Spinal cord (tissue), 10 donors: ENCODE results near the gene LAMC1. TPM values are rescaled to one million over a fixed set of nuclear protein-coding genes. Genes with fewer than 3 reads are reported as not detected.

Experiments used
- DNase-seq, 6 donors: peaks; one replicate each; pipeline versions ENCODE4 v3.0.0 to v3.0.0-alpha.2; 2013 to 2015; ENCODE audit warnings: low spot score in 6 of 6, low read depth in 4 of 6
- H3K27ac ChIP-seq: one replicate; pipeline ENCODE4 v1.5.1; 2013; ENCODE audit warnings: low read depth, low read length, control low read depth
- H3K27me3 ChIP-seq: one replicate; pipeline ENCODE4 v1.6.1; 2013; ENCODE audit warnings: low read length; ENCODE audit not compliant: control insufficient read depth, insufficient read depth
- H3K36me3 ChIP-seq: one replicate; pipeline ENCODE4 v1.6.1; 2013; ENCODE audit warnings: low read length; ENCODE audit not compliant: control insufficient read depth, insufficient read depth
- H3K4me1 ChIP-seq: one replicate; pipeline ENCODE4 v1.6.1; 2013; ENCODE audit warnings: low read length; ENCODE audit not compliant: control insufficient read depth, insufficient read depth
- H3K4me3 ChIP-seq: one replicate; pipeline ENCODE4 v1.5.1; 2013; ENCODE audit warnings: low read depth, low read length, control low read depth
- H3K9me3 ChIP-seq: one replicate; pipeline ENCODE4 v1.6.1; 2013; ENCODE audit warnings: low read length; ENCODE audit not compliant: control insufficient read depth, insufficient read depth
- WGBS: methylation state at CpG from one replicate; pipeline ENCODE4 v1.1.5; 2013; ENCODE audit warnings: missing lambda C conversion rate; ENCODE audit not compliant: insufficient coverage; 5-methylcytosine and 5-hydroxymethylcytosine counted together
- polyA plus RNA-seq, 2 donors: library from polyadenylated mRNA; unstranded; fragments of 120-200 nt; gene quantifications; one replicate each; pipeline ENCODE4 v1.2.1, GENCODE V29; 2013; ENCODE audit not compliant: insufficient read length in 2 of 2
- total RNA-seq, 2 donors: library from RNA; depleted of rRNA in 1 of 2; stranded (reverse); fragments of 120-200 nt in 1 of 2; fragments of >200 nt in 1 of 2; gene quantifications; one replicate each; pipeline versions ENCODE4 v1.2.3 to v1.2.4, GENCODE V29; 2013 to 2014
- donor health status: healthy.

Gene LAMC1
- total and polyA plus RNA-seq, 4 donors = 47.5 to 174 (median 120) TPM

- no peak for DNase-seq
- Histone ChIP-seq H3K9me3 (no peaks in the 10 kb centered on the region), H3K27me3 (no peaks in the 10 kb centered on the region), H3K36me3 (no peaks in the 10 kb centered on the region), H3K4me1 (peaks cover 6% of the 10 kb centered on the region), H3K27ac (no peak overlapping the region), H3K4me3 (no peak overlapping the region)
These were observed 50.1 kb downstream of the LAMC1 start for GRCh38 chr1:183073320-183073719.

GRCh38 chr1:183074215-183074614 is 51.0 kb downstream of the LAMC1 start:
- Histone ChIP-seq H3K36me3 (no peaks in the 10 kb centered on the region), H3K27me3 (no peaks in the 10 kb centered on the region), H3K4me3 (no peak overlapping the region), H3K4me1 (peaks cover 6% of the 10 kb centered on the region), H3K9me3 (no peaks in the 10 kb centered on the region), H3K27ac (no peak overlapping the region)
- WGBS = 80% methylated on average over 1 of the region's 2 CpGs
- DNase-seq = no peak

DNA sequence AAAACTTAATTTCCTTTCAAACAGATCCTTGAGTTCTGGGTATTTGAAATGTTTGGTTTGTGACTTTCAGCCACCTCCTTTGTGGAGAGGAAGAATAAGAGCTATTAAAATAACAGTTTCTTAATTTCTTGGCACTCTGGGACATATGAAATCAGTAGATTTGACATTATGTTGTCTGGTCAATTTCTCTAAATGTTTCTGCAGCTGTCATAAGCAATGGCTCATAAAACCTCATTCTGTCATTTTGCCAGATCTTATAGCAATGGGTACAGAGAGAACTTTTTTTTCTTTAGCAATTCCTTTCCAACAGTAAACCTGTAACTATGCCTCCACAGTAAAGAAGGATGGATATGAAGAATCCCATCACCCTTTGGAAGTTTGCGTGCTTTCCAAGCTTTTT is 52.6 kb downstream of the LAMC1 start:
- Histone ChIP-seq H3K9me3 (no peaks in the 10 kb centered on the region), H3K4me3 (no peak overlapping the region), H3K27ac (no peak overlapping the region), H3K36me3 (no peaks in the 10 kb centered on the region), H3K4me1 (peaks cover 6% of the 10 kb centered on the region), H3K27me3 (no peaks in the 10 kb centered on the region)
- no CpG with 5 or more reads among the region's 1 CpG for WGBS
- peak in 1 of 6 donors; percentile 9 for DNase-seq

DNA sequence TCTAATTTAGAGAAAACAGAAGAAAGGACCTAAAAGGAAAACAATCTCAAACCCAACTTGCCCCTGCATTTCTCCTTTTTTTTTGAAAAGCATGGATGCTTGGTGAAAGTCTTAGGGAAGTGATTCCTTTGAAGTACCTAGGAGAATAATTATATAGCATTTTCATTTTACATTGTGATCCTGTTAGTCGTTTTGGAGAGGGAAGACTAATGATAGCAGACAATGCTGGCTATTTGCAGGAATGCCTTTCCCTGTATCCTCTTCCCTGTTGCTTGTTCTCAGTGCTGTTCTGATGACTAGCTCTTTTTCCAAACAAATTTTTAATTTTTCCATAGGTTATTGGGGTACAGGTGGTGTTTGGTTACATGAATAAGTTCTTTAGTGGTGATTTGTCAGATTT is 53.9 kb downstream of the LAMC1 start:
- DNase-seq = no peak
- H3K27ac ChIP-seq = no peak overlapping the region
- no peaks in the 10 kb centered on the region for H3K36me3 ChIP-seq
- H3K4me1 ChIP-seq = peaks cover 6% of the 10 kb centered on the region
- no peaks in the 10 kb centered on the region for H3K9me3 ChIP-seq
- H3K4me3 ChIP-seq = no peak overlapping the region
- H3K27me3 ChIP-seq = no peaks in the 10 kb centered on the region
- no CpG with 5 or more reads among the region's 1 CpG for WGBS

GRCh38 chr1:183079712-183080388 is 56.6 kb downstream of the LAMC1 start:
- Histone ChIP-seq H3K36me3 (no peaks in the 10 kb centered on the region), H3K27ac (no peak overlapping the region), H3K9me3 (no peaks in the 10 kb centered on the region), H3K27me3 (no peaks in the 10 kb centered on the region), H3K4me3 (no peak overlapping the region), H3K4me1 (peaks cover 2% of the 10 kb centered on the region)
- DNase-seq = no peak
- 85% methylated on average over 4 of the region's 8 CpGs for WGBS

- H3K9me3 ChIP-seq = no peaks in the 10 kb centered on the region
- no peak overlapping the region for H3K27ac ChIP-seq
- WGBS = no CpG with 5 or more reads among the region's 2 CpGs
These were observed 57.2 kb downstream of the LAMC1 start for GRCh38 chr1:183080406-183080805.

DNA sequence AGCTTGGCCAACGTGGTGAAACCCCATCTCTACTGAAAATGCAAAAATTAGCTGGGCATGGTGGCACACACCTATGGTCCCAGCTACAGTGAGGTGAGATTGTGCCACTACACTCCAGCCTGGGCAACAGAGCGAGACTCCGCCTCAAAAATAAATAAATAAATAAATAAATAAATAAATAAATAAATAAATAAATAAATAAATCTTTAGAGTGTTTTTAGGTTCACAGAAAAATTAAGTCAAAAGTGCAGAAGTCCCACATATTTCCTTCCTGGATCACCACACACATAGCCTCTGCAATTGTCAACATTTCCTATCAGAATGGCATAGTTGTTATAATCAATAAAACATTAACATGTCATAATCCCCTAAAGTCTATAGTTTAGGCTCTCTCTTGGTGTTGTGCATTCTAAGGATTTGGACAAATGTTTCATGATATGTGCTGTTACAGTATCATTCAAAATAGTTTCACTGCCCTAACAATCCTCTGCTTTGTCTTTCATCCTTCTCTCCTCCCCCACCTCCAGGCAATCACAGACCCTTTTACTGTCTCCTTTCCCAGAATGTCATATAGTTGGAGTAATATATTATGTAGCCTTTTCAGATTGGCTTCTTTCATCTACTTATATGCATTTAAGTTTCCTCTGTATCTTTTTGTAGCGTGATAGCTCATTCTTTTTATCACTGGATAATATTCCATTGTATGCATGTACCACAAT is 58.3 kb downstream of the LAMC1 start:
- no peaks in the 10 kb centered on the region for H3K4me1 ChIP-seq

More at GRCh38 chr1:183080406-183080805, 57.2 kb downstream of the LAMC1 start:
- H3K27me3 ChIP-seq = no peaks in the 10 kb centered on the region
- no peak overlapping the region for H3K4me3 ChIP-seq
- no peak for DNase-seq
- H3K4me1 ChIP-seq = peaks cover 2% of the 10 kb centered on the region
- H3K36me3 ChIP-seq = no peaks in the 10 kb centered on the region

GRCh38 chr1:183082650-183083049 is 59.4 kb downstream of the LAMC1 start:
- DNase-seq = no peak
- 100% methylated on average over 1 of the region's 1 CpG for WGBS
- no peaks in the 10 kb centered on the region for H3K9me3 ChIP-seq

More for the DNA sequence above, 58.3 kb downstream of the LAMC1 start:
- no peaks in the 10 kb centered on the region for H3K36me3 ChIP-seq
- no CpG with 5 or more reads among the region's 4 CpGs for whole genome bisulfite sequencing
- no peak for DNase-seq
- H3K27me3 ChIP-seq = no peaks in the 10 kb centered on the region
- H3K9me3 ChIP-seq = no peaks in the 10 kb centered on the region
- H3K27ac ChIP-seq = peak overlapping the region; percentile 54
- no peak overlapping the region for H3K4me3 ChIP-seq

GRCh38 chr1:183087001-183087400 is 63.8 kb downstream of the LAMC1 start:
- Histone ChIP-seq H3K9me3 (no peaks in the 10 kb centered on the region), H3K27ac (no peak overlapping the region)
- WGBS = no CpG with 5 or more reads among the region's 2 CpGs

More at GRCh38 chr1:183082650-183083049, 59.4 kb downstream of the LAMC1 start:
- no peaks in the 10 kb centered on the region for H3K27me3 ChIP-seq
- H3K4me1 ChIP-seq = no peaks in the 10 kb centered on the region
- no peaks in the 10 kb centered on the region for H3K36me3 ChIP-seq
- H3K27ac ChIP-seq = no peak overlapping the region
- no peak overlapping the region for H3K4me3 ChIP-seq

More at GRCh38 chr1:183087001-183087400, 63.8 kb downstream of the LAMC1 start:
- no peaks in the 10 kb centered on the region for H3K27me3 ChIP-seq
- no peak for DNase-seq
- H3K4me3 ChIP-seq = no peak overlapping the region
- H3K4me1 ChIP-seq = peaks cover 3% of the 10 kb centered on the region
- H3K36me3 ChIP-seq = no peaks in the 10 kb centered on the region
